Stimulated activated CD8-positive, alpha-beta memory T cell treated with anti-CD3 and anti-CD28 coated beads, Interleukin-2, amount 100 ng/mL, for 48 hours (primary cell): Measurements from ENCODE around the gene LAYN.

Experiments used
- DNase-seq, 2 donors: peaks; one replicate each; pipeline ENCODE4 v3.0.0-alpha.2; 2020; ENCODE audit warnings: low read depth in 2 of 2

LAYN gene

DNA sequence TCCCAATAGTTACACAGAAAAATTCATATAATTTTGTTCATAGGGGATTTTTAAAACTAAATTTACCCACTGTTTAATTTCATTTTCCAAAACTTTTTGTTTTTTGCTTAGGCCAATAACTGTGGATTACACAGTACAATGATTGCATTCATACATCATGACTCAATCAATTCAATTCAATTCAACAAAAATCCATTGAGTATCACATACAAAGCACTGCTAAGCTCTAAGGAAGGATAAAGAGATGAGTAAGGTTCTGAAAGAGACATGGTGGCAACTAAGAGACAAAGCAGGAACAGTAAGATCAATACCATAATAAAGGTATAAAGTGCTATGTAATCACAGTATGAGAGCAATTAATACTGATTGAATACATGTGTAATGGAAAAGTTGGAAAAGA, 9.4 kb upstream of the LAYN start:
- no peak for DNase-seq

DNA sequence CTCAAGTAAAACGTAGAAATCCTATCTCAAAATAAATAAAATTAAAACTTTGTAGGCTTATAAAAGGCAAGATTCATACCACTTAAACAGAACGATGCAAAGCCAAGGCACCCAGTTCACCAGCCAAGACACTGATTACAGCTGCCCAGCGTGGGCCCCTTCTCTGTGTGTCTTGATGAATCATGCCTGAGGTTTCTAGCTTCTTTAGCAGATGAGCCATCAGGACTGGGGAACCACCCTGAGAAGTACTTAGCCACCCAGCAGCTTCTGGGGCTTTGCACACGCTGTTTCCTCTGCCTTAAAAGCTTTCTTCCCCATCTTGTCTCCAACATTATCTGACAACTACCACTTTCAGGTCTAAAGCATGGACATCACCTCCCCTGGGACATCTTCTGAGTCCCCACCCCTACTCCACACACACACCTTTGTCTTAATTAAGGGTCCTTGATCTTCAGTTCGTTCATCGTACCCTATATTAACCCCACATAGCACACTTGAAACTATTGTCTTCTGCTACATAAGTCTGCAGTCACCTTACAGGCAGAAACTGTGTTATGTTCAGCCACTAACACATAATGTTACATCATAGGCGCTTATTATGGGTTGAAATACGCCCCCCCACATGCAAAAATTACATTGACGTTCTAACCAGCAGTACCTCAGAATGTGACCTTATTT, 8.7 kb upstream of the LAYN start:
- peak in 1 of 2 donors; percentile 61 for DNase-seq

DNA sequence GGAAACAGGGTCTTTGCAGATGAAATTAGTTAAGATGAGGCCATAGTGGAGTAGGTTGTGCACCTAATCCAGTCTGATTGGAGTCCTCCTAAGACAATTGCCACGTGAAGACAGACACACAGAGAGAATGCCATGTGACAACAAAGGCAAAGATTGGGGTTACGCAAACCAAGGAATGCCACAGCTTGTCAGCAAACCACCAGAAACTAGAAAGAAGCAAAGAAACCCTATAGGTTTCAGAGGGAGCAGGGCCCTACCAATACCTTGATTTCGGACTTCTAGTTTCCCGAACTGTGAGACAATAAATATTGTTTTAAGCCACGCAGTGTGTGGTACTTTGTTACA, 8.2 kb upstream of the LAYN start:
- no peak for DNase-seq

- no peak for DNase-seq
These were observed 5.2 kb upstream of the LAYN start for GRCh38 chr11:111535281-111535680.

- DNase-seq = no peak
These were observed 3.1 kb upstream of the LAYN start for GRCh38 chr11:111537336-111537860.

DNA sequence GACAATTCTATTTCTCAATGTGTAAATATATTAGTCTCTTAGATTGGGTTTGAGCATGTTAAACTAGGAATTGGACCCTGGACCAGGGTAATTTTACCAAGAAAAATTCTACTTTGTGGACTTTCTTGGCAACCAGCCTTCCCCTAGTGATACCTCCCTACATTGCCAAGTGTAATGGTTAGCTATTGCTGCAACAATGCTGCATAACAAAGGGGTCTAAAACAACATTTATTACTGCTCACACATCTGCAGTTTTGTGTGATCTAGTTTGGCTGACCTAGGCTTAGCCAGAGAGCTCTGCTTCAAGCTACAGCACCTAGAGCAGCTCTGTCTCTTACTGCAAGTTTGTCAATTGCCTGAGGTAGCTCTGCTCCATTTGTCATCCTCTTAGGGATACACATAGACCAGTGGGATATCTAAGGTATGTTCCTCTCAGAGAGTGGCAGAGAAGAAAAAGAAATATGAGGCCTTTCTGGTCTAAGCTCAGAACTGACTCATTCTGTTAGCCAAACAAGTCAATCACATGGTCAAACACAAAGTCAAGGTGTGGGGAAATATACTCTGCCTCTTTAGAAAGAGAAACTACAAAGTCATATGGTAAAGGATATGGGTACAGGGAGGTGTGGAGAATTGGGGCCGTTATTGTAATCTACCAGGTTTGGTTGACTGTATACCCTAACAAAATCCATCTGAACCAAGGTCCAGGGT, 2.0 kb upstream of the LAYN start:
- no peak for DNase-seq

DNA sequence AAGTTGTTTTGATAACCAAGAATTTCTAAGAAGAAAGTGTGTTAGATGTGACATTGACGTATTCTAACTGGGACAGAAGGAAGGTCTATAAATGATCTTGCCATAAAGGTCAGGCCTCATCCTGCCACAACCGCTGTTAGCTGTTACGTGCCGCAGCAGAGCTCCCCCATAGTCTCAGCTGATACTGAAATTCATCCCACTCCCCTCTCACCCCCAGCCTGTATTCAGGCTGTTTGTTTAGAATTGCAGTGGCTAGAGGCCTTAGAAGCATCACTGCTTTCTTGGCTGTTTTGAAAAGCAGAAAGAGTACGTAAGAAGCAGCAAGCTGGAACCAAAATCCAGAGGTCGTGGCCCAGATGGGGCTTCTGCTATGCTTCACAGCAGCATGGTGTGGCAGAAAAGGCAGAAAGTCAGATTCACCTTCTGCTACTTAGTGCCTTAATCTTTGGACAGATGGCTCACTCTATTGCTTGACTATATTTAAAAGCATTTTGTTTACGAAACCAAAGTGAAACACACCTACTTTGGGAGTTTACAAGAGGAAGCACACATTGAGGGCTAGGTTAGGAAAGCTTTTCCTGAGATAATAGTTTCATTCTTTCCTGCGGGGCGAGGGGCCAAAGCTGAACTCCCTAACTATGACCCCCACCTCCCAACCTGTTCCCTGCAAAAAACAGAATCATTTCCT, 950 bp upstream of the LAYN start:
- no peak for DNase-seq

- DNase-seq = no peak
These were observed 375 bp downstream of the LAYN start for GRCh38 chr11:111540937-111541253.

GRCh38 chr11:111541254-111542061, 938 bp downstream of the LAYN start:
- no peak for DNase-seq

- DNase-seq = no peak
These were observed 2.2 kb downstream of the LAYN start for GRCh38 chr11:111542606-111543275.

GRCh38 chr11:111548525-111548924, 8.0 kb downstream of the LAYN start:
- DNase-seq = no peak

- DNase-seq = no peak
These were observed 8.8 kb downstream of the LAYN start for GRCh38 chr11:111549196-111549868.

DNA sequence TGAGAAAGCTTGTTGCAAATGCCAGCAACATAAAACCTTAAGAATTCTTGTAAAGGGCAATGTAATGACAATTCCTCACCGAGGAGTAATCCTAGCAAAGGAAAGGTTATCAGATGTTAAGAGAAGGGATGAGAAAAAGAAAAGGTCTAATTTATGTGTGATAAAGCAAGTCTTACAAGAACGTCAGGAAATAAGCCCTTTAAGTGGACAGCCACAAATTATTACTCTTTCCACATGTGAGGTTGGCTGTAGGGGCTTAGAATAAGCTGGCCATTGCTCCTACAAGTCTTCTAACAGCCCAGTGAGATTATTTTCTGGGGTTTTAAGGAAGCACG, 9.3 kb downstream of the LAYN start:
- no peak for DNase-seq

DNA sequence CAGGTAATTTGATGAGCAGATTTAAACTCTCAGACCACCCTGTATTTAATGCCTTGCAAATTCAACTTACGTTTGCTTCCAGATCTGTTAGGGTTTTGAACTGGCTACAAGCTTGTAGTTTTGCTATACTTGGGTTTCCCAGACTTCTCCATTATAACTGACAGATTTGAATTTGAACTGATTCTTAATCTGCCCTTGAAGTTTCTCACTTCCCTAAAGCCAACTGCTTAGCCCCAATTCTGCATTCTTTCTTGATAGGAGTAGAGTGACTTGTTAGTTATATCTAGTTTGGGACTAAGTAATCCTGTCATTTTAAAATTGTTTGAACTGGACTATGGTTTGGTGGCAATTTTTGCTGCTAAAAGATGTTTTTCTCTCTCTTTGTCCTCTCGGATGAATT, 9.7 kb downstream of the LAYN start:
- no peak for DNase-seq

DNA sequence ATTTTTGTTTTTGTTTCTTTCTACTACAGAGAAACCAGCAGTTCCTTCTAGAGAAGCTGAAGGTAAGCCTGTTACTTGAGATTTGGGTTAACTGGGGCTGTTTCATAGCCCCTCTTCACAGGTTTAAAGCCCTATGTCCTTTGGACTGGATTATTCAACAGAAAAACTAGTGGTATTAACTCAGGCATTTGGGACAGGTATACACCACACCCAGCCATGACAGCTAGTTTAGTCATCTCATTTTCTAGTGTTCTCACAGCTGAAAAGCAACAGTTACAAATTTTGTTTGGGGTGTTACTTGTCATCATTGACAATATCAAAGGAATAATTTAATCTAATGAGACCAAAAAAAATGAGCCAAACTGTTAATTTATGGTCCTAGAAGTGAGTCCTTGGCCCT, 14.0 kb downstream of the LAYN start:
- no peak for DNase-seq

GRCh38 chr11:111555255-111555654, 14.7 kb downstream of the LAYN start:
- DNase-seq = no peak

DNA sequence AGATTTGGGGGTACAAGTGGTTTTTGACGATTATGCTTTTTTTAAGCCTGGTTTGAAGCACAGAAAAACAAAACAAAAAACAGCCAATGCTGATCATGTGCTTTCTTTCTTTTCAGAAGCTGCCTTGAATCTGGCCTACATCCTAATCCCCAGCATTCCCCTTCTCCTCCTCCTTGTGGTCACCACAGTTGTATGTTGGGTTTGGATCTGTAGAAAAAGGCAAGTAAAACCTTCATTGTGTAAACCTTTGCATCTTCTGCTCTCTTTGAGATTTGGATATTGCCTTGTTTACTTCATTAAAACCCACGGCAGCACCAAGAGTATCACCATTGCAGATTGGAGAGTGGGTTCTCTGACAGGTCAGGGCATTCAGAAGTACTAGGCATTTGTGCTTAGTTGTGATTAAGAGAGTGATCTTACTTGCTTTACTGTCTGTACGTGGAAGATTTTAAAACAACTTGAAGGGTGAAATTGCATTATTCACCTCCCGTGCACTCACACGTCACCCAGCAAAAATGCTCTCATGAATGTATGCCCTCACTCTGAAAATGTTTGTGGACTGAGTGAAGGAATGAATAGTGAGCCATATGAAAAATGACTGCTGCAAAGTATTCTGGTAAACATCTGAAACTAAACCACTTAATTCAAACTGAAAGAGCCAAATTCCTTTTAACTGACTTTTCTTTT, 17.0 kb downstream of the LAYN start:
- DNase-seq = no peak

GRCh38 chr11:111559800-111560464, 19.4 kb downstream of the LAYN start:
- DNase-seq = no peak

DNA sequence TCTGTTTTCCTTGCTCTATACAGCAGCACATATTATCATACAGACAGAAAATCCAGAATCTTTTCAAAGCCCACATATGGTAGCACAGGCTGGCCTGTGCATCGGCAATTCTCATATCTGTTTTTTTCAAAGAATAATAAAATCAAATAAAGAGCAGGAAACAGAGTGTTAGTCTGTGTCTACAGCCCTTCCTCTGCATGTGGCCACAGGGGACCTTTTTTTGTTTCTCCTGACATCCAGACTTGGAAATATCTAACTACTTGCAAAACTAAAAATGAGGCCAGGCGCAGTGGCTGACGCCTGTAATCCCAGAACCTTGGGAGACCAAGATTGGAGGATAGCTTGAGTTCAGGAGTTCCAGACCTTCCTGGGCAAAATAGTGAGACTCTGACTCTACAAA, 20.3 kb downstream of the LAYN start:
- DNase-seq = no peak

GRCh38 chr11:111561306-111561705, 20.8 kb downstream of the LAYN start:
- no peak for DNase-seq
